Peyer's patch (tissue), 4 donors: ENCODE measurements around the gene SLC22A7.

ENCODE experiments used
- CTCF ChIP-seq, 6 experiments: fragments of 450-650 bp in 4 of 6; fragments of 200-600 bp in 2 of 6; sonication (generic) in 1 of 6; IDR thresholded peaks; one replicate each; pipeline ENCODE4 v1.5.1; 2017 to 2019; ENCODE audit warnings: antibody characterized with exemption in 6 of 6, mild to moderate bottlenecking in 3 of 6, moderate library complexity in 1 of 6
- POLR2A ChIP-seq, 2 donors: fragments of 450-650 bp; IDR thresholded peaks; one replicate each; pipeline ENCODE4 v1.5.1; 2017; ENCODE audit warnings: antibody characterized with exemption in 2 of 2, mild to moderate bottlenecking in 2 of 2, moderate library complexity in 2 of 2

DNA sequence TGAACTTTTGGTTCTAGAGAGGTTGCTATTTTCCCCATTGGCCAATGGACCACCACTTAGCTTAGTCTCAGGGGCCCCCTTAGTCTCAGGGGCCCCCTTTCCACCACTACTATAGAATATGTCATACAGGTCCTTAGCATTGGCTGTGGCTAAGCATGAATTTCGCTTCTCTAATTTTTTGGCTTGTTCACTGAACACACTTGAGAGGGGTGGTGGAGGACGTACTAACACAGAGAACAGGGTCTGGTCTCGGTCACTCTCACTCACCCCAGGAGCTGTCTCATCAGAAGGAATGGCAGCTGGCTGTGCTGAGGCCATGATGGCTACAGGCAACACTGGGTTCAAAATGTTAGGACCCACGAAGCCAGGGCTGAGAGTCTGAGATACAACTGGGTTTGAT is 41.1 kb downstream of the SLC22A7 start:
- no peak for TF ChIP-seq CTCF (IDR thresholded peaks at IDR 0.05)
- TF ChIP-seq POLR2A (IDR thresholded peaks at IDR 0.05) = no peak
